Activated gamma-delta T cell treated with anti-CD3 and anti-CD28 coated beads, Interleukin-2, amount 50 U/mL, for 16 hours (primary cell): ENCODE data around the gene HSPG2.
"Not testable (repeated sequence)": the region's sequence is repeated elsewhere in the genome, so short reads cannot be mapped to it uniquely, and the experiment has no call there.

Experiments
- DNase-seq: peaks from one replicate; pipeline ENCODE4 v3.0.0-alpha.2; 2020; ENCODE audit warnings: low read depth

Gene HSPG2

GRCh38 chr1:21912038-21912758, 24.9 kb downstream of the HSPG2 start:
- DNase-seq = no peak

GRCh38 chr1:21911205-21912001, 25.7 kb downstream of the HSPG2 start:
- no peak for DNase-seq

- DNase-seq = no peak
Observed at GRCh38 chr1:21910558-21911204, 26.4 kb downstream of the HSPG2 start.

- peak; percentile 14 for DNase-seq
Observed at GRCh38 chr1:21909787-21910503, 27.2 kb downstream of the HSPG2 start.

- no peak for DNase-seq
Observed at GRCh38 chr1:21909286-21909759, 27.8 kb downstream of the HSPG2 start.

- not testable (repeated sequence) for DNase-seq
Observed at GRCh38 chr1:21907737-21908534, 29.2 kb downstream of the HSPG2 start.

GRCh38 chr1:21907079-21907418, 30.1 kb downstream of the HSPG2 start:
- DNase-seq = no peak

- DNase-seq = no peak
Observed at GRCh38 chr1:21906173-21907078, 30.7 kb downstream of the HSPG2 start.

GRCh38 chr1:21904704-21905520, 32.2 kb downstream of the HSPG2 start:
- DNase-seq = no peak

GRCh38 chr1:21904454-21904703, 32.7 kb downstream of the HSPG2 start:
- DNase-seq = no peak

- no peak for DNase-seq
Observed at GRCh38 chr1:21903638-21904453, 33.3 kb downstream of the HSPG2 start.

- DNase-seq = no peak
Observed at GRCh38 chr1:21902026-21903012, 34.8 kb downstream of the HSPG2 start.

- no peak for DNase-seq
Observed at GRCh38 chr1:21901473-21901847, 35.6 kb downstream of the HSPG2 start.

- no peak for DNase-seq
Observed at GRCh38 chr1:21900766-21901472, 36.2 kb downstream of the HSPG2 start.

GRCh38 chr1:21899987-21900386, 37.1 kb downstream of the HSPG2 start:
- DNase-seq = no peak

- DNase-seq = no peak
Observed at GRCh38 chr1:21899267-21899810, 37.8 kb downstream of the HSPG2 start.
